ENCODE data around the gene HIVEP2. TPM values are rescaled to one million over a fixed set of nuclear protein-coding genes. Genes with fewer than 3 reads are reported as not detected.
A peak's percentile ranks its signal among the peaks of the same experiment; 100 is the strongest.

The HIVEP2 gene
- total and polyA plus RNA-seq, 12 donors: 5.4 to 27.6 (median 16.4) TPM

GRCh38 chr6:142942805-142943227, 2.2 kb downstream of the HIVEP2 start:
- intact Hi-C loops (cut with DNase I): loop anchor here (10.0 kb wide), 2 partner anchors 58 to 248 kb away; no protein-coding TSS in a partner anchor
- TF ChIP-seq CTCF (IDR thresholded peaks at IDR 0.05): peak; percentile 37 to 61 (median 55)
- no peak for TF ChIP-seq POLR2A (IDR thresholded peaks at IDR 0.05)
- no peaks in the 10 kb centered on the region for H3K36me3 ChIP-seq (replicated peaks in 1 of 2)
- H3K4me3 ChIP-seq: no peak overlapping the region
- H3K27me3 ChIP-seq: no peaks in the 10 kb centered on the region
- 49 to 66% (median 58%) methylated on average over 3 of the region's 3 CpGs for WGBS, 4 donors
- no peaks in the 10 kb centered on the region for H3K9me3 ChIP-seq (replicated peaks in 1 of 3)
- DNase-seq: no peak
- H3K4me1 ChIP-seq (replicated peaks in 1 of 2): peaks cover 10 to 30% of the 10 kb centered on the region in 2 donors
- H3K27ac ChIP-seq: peak overlapping the region in 1 of 5 donors; percentile 100

DNA sequence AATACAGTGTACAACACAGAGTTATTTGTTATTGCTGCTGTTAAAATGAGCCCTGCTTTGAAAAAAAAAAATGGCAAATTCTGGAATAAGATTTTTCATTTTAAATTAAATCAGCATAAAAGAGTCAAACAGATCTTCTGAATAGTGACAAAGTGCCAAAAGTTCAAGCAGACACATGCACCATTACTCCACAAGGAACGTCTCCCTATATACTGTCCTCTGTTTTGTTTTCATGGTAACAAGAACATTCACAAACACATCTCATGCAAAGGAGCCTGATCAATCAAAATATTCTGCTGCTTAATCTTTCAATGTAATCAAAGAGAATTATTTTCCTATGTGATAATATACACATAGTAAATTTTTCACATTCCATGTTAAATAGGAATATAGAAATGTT, 2.7 kb downstream of the HIVEP2 start:
- Histone ChIP-seq H3K9me3 (replicated peaks in 1 of 3) (no peaks in the 10 kb centered on the region), H3K27me3 (no peaks in the 10 kb centered on the region), H3K4me1 (replicated peaks in 1 of 2) (peaks cover 10 to 29% of the 10 kb centered on the region in 2 donors), H3K36me3 (replicated peaks in 1 of 2) (no peaks in the 10 kb centered on the region), H3K27ac (no peak overlapping the region), H3K4me3 (no peak overlapping the region)
- DNase-seq: no peak
- WGBS, 4 donors: 69 to 84% (median 78%) methylated on average over 1 of the region's 1 CpG
- no peak for TF ChIP-seq POLR2A (IDR thresholded peaks at IDR 0.05)
- no peak for TF ChIP-seq CTCF (IDR thresholded peaks at IDR 0.05)
- intact Hi-C loops (cut with DNase I): loop anchor here (10.0 kb wide), 2 partner anchors 57 to 247 kb away; no protein-coding TSS in a partner anchor

- TF ChIP-seq POLR2A (IDR thresholded peaks at IDR 0.05) (no peak), CTCF (IDR thresholded peaks at IDR 0.05) (no peak)
- Histone ChIP-seq H3K4me3 (no peak overlapping the region), H3K9me3 (replicated peaks in 1 of 3) (no peaks in the 10 kb centered on the region), H3K4me1 (replicated peaks in 1 of 2) (peaks cover 10 to 29% of the 10 kb centered on the region in 2 donors), H3K27me3 (no peaks in the 10 kb centered on the region), H3K36me3 (replicated peaks in 1 of 2) (no peaks in the 10 kb centered on the region), H3K27ac (no peak overlapping the region)
- intact Hi-C loops (cut with DNase I): loop anchor here (10.0 kb wide), 2 partner anchors 56 to 246 kb away; no protein-coding TSS in a partner anchor
- no peak for DNase-seq
- 85 to 92% (median 90%) methylated on average over 7 of the region's 7 CpGs for WGBS, 4 donors
Observed at GRCh38 chr6:142941018-142941417, 4.0 kb downstream of the HIVEP2 start.

- WGBS, 4 donors: 71 to 93% (median 86%) methylated on average over 3 of the region's 3 CpGs
- Histone ChIP-seq H3K36me3 (replicated peaks in 1 of 2) (no peaks in the 10 kb centered on the region), H3K27ac (no peak overlapping the region), H3K27me3 (no peaks in the 10 kb centered on the region), H3K4me3 (no peak overlapping the region), H3K4me1 (replicated peaks in 1 of 2) (peaks cover 10 to 29% of the 10 kb centered on the region in 2 donors), H3K9me3 (replicated peaks in 1 of 3) (no peaks in the 10 kb centered on the region)
- no peak for DNase-seq
- TF ChIP-seq CTCF (IDR thresholded peaks at IDR 0.05) (no peak), POLR2A (IDR thresholded peaks at IDR 0.05) (no peak)
- intact Hi-C loops (cut with DNase I): loop anchor here (10.0 kb wide), 2 partner anchors 56 to 246 kb away; no protein-coding TSS in a partner anchor
Observed at GRCh38 chr6:142940487-142940886, 4.5 kb downstream of the HIVEP2 start.
